HG03175 (cell line): ENCODE results near the gene USP38.
"Not testable (repeated sequence)": the region's sequence is repeated elsewhere in the genome, so short reads cannot be mapped to it uniquely, and the experiment has no call there.

Source experiments
- ATAC-seq: cut with Tn5 transposase; IDR thresholded peaks from one replicate; pipeline ENCODE4 v1.9.1; 2021; ENCODE audit warnings: mild to moderate bottlenecking, moderate library complexity; ENCODE audit not compliant: unreplicated experiment

Gene USP38

GRCh38 chr4:143256456-143256855 lies 71.7 kb downstream of the USP38 start:
- ATAC-seq: no peak

- no peak for ATAC-seq
Observed at GRCh38 chr4:143257356-143257755, 72.6 kb downstream of the USP38 start.

- no peak for ATAC-seq
Observed at GRCh38 chr4:143260750-143261149, 76.0 kb downstream of the USP38 start.

- ATAC-seq: no peak
Observed at GRCh38 chr4:143262838-143263237, 78.1 kb downstream of the USP38 start.

GRCh38 chr4:143267690-143268089 lies 83.0 kb downstream of the USP38 start:
- not testable (repeated sequence) for ATAC-seq

- no peak for ATAC-seq
Observed at GRCh38 chr4:143270256-143270838, 85.6 kb downstream of the USP38 start.
